Measurements from ENCODE around the gene CDC16.

The CDC16 gene

GRCh38 chr13:114228176-114228575 lies 6.5 kb upstream of the CDC16 start:
- Histone ChIP-seq H3K9ac (ENCODE audit: low read depth, low read length, poor library complexity, severe bottlenecking) (no peak overlapping the region), H4K20me1 (ENCODE audit: insufficient read depth, low read length, poor library complexity, severe bottlenecking) (no peaks in the 10 kb centered on the region), H3K36me3 (ENCODE audit: insufficient read depth, low read length) (no peaks in the 10 kb centered on the region), H2AFZ (ENCODE audit: low read length) (no peak overlapping the region), H3K4me3 (ENCODE audit: low read length, poor library complexity, severe bottlenecking) (no peak overlapping the region), H3K9me3 (ENCODE audit: insufficient read depth, low read depth, low read length) (no peaks in the 10 kb centered on the region), H3K4me1 (ENCODE audit: insufficient read depth, low read length, poor library complexity, severe bottlenecking) (peaks cover 32% of the 10 kb centered on the region), H3K4me2 (ENCODE audit: low read depth, low read length, poor library complexity, severe bottlenecking) (no peak overlapping the region), H3K9me2 (replicated peaks; ENCODE audit: low read depth, low read length) (no peaks in the 10 kb centered on the region), H3K27me3 (ENCODE audit: insufficient read depth, low read length, poor library complexity, severe bottlenecking) (no peaks in the 10 kb centered on the region), H3F3A (ENCODE audit: low read depth) (no peaks in the 10 kb centered on the region), H3K79me2 (ENCODE audit: insufficient read depth, low read length) (no peaks in the 10 kb centered on the region)
- TF ChIP-seq CTCF (conservative IDR thresholded peaks at IDR 0.05; ENCODE audit: low read length) (no peak), EZH2phosphoT487 (IDR thresholded peaks at IDR 0.05; ENCODE audit: borderline replicate concordance) (no peak)

- H3K4me2 ChIP-seq (ENCODE audit: low read depth, low read length, poor library complexity, severe bottlenecking), result no peak overlapping the region
These were observed 5.2 kb upstream of the CDC16 start for GRCh38 chr13:114229506-114229905.

GRCh38 chr13:114230117-114230516 lies 4.6 kb upstream of the CDC16 start:
- H3K4me3 ChIP-seq (ENCODE audit: low read length, poor library complexity, severe bottlenecking), result no peak overlapping the region
- no peaks in the 10 kb centered on the region for H3K27me3 ChIP-seq (ENCODE audit: insufficient read depth, low read length, poor library complexity, severe bottlenecking)
- H3K4me1 ChIP-seq (ENCODE audit: insufficient read depth, low read length, poor library complexity, severe bottlenecking), result peaks cover 22% of the 10 kb centered on the region

More at GRCh38 chr13:114229506-114229905, 5.2 kb upstream of the CDC16 start:
- Histone ChIP-seq H3K4me1 (ENCODE audit: insufficient read depth, low read length, poor library complexity, severe bottlenecking) (peaks cover 27% of the 10 kb centered on the region), H3K4me3 (ENCODE audit: low read length, poor library complexity, severe bottlenecking) (no peak overlapping the region), H2AFZ (ENCODE audit: low read length) (no peak overlapping the region), H3K9me2 (replicated peaks; ENCODE audit: low read depth, low read length) (no peaks in the 10 kb centered on the region), H3K79me2 (ENCODE audit: insufficient read depth, low read length) (no peaks in the 10 kb centered on the region), H4K20me1 (ENCODE audit: insufficient read depth, low read length, poor library complexity, severe bottlenecking) (no peaks in the 10 kb centered on the region), H3F3A (ENCODE audit: low read depth) (peaks cover 8% of the 10 kb centered on the region), H3K9me3 (ENCODE audit: insufficient read depth, low read depth, low read length) (no peaks in the 10 kb centered on the region), H3K27me3 (ENCODE audit: insufficient read depth, low read length, poor library complexity, severe bottlenecking) (no peaks in the 10 kb centered on the region), H3K9ac (ENCODE audit: low read depth, low read length, poor library complexity, severe bottlenecking) (no peak overlapping the region), H3K36me3 (ENCODE audit: insufficient read depth, low read length) (no peaks in the 10 kb centered on the region)
- TF ChIP-seq CTCF (conservative IDR thresholded peaks at IDR 0.05; ENCODE audit: low read length) (no peak), EZH2phosphoT487 (IDR thresholded peaks at IDR 0.05; ENCODE audit: borderline replicate concordance) (no peak)

More at GRCh38 chr13:114230117-114230516, 4.6 kb upstream of the CDC16 start:
- Histone ChIP-seq H3K9me3 (ENCODE audit: insufficient read depth, low read depth, low read length) (no peaks in the 10 kb centered on the region), H3K9ac (ENCODE audit: low read depth, low read length, poor library complexity, severe bottlenecking) (no peak overlapping the region), H3K9me2 (replicated peaks; ENCODE audit: low read depth, low read length) (no peaks in the 10 kb centered on the region), H2AFZ (ENCODE audit: low read length) (no peak overlapping the region), H3F3A (ENCODE audit: low read depth) (peaks cover 8% of the 10 kb centered on the region), H4K20me1 (ENCODE audit: insufficient read depth, low read length, poor library complexity, severe bottlenecking) (no peaks in the 10 kb centered on the region), H3K79me2 (ENCODE audit: insufficient read depth, low read length) (peaks cover under 1% of the 10 kb centered on the region), H3K4me2 (ENCODE audit: low read depth, low read length, poor library complexity, severe bottlenecking) (no peak overlapping the region), H3K36me3 (ENCODE audit: insufficient read depth, low read length) (no peaks in the 10 kb centered on the region)
- TF ChIP-seq EZH2phosphoT487 (IDR thresholded peaks at IDR 0.05; ENCODE audit: borderline replicate concordance) (no peak), CTCF (conservative IDR thresholded peaks at IDR 0.05; ENCODE audit: low read length) (no peak)

Measured in Loucy (cell line).